RWPE1 (cell line): ENCODE measurements around the gene LONP1.

Experiments used
- CTCF ChIA-PET: fragments of 350-600 bp; sonication (Branson Sonifier 250); formaldehyde crosslinking; extraction: SDS; loops from one replicate; lab custom pipeline; 2021; lab: Yijun Ruan, JAX
- POLR2A ChIA-PET: fragments of 400-600 bp; formaldehyde crosslinking; extraction: SDS; loops from one replicate; lab custom pipeline; 2020; ENCODE audit warnings: antibody characterized with exemption; ENCODE audit not compliant: low non-redundant PET; lab: Yijun Ruan, JAX
- DNase-seq: peaks from one replicate; pipeline ENCODE4 v3.0.0; 2012; ENCODE audit warnings: low spot score
- H3K27ac ChIP-seq: fragments of 450-650 bp; 2 replicates; pipeline ENCODE4 v1.5.1; 2017
- CTCF ChIP-seq: fragments of 450-650 bp; conservative IDR thresholded peaks from 2 replicates; pipeline ENCODE4 v1.5.1; 2017; ENCODE audit warnings: low read depth, mild to moderate bottlenecking

LONP1 gene

GRCh38 chr19:5678071-5678718 is 41.8 kb downstream of the LONP1 start:
- DNase-seq: no peak

GRCh38 chr19:5677580-5677979 is 42.4 kb downstream of the LONP1 start:
- no peak for DNase-seq
- ChIA-PET POLR2A (no interaction called here), CTCF (interaction anchor here (0.6 kb wide), 1 partner anchor 96 kb away, joined by 7 read pairs; no protein-coding TSS in a partner anchor)
- TF ChIP-seq CTCF: no peak
- peak overlapping the region; percentile 2; the same call in 1 of the 2 replicates for H3K27ac ChIP-seq

More at GRCh38 chr19:5678071-5678718, 41.8 kb downstream of the LONP1 start:
- ChIA-PET CTCF (interaction anchor here (0.6 kb wide), 1 partner anchor 96 kb away, joined by 7 read pairs; no protein-coding TSS in a partner anchor), POLR2A (no interaction called here)
- peak overlapping the region; percentile 2; the same call in 1 of the 2 replicates for H3K27ac ChIP-seq
- no peak for TF ChIP-seq CTCF

GRCh38 chr19:5677136-5677535 is 42.8 kb downstream of the LONP1 start:
- H3K27ac ChIP-seq: peak overlapping the region; percentile 2; the same call in 1 of the 2 replicates
- no peak for TF ChIP-seq CTCF
- POLR2A ChIA-PET: no interaction called here
- CTCF ChIA-PET: interaction anchor here (0.6 kb wide), 1 partner anchor 1152 kb away, joined by 3 read pairs; no protein-coding TSS in a partner anchor
- DNase-seq: no peak

GRCh38 chr19:5676772-5677105 is 43.2 kb downstream of the LONP1 start:
- H3K27ac ChIP-seq: 0 out of 2 replicates have a peak overlapping the region, but pooled peaks have one; percentile 2
- POLR2A ChIA-PET: no interaction called here
- CTCF ChIA-PET: interaction anchor here (0.6 kb wide), 1 partner anchor 1151 kb away, joined by 3 read pairs; no protein-coding TSS in a partner anchor
- no peak for TF ChIP-seq CTCF
- no peak for DNase-seq

- CTCF ChIA-PET: interaction anchor here (0.6 to 1.7 kb wide), 2 partner anchors 14 to 1151 kb away, joined by 3 to 4 read pairs; no protein-coding TSS in a partner anchor
- no peak for TF ChIP-seq CTCF
- no peak for DNase-seq
- POLR2A ChIA-PET: no interaction called here
- H3K27ac ChIP-seq: no peak overlapping the region
These were observed 43.7 kb downstream of the LONP1 start for GRCh38 chr19:5676105-5676771.

- ChIA-PET POLR2A (no interaction called here), CTCF (interaction anchor here (0.7 to 1.7 kb wide), 2 partner anchors 8 to 15 kb away, joined by 4 read pairs; no protein-coding TSS in a partner anchor)
- peak overlapping the region; percentile 5; the same call in 1 of the 2 replicates for H3K27ac ChIP-seq
- no peak for TF ChIP-seq CTCF
- no peak for DNase-seq
These were observed 45.2 kb downstream of the LONP1 start for GRCh38 chr19:5674714-5675113.
